Heart left ventricle (tissue), 16 donors: ENCODE measurements around the gene LRRC41. TPM values are rescaled to one million over a fixed set of nuclear protein-coding genes. Genes with fewer than 3 reads are reported as not detected.

Experiments
- ATAC-seq, 4 donors: fragments of 200-7000 bp; cut with Tn5 transposase; one replicate each; pipeline ENCODE4 v1.9.1; 2020 to 2022; ENCODE audit warnings: moderate library complexity in 4 of 4, mild to moderate bottlenecking in 3 of 4, moderate number of reproducible peaks in 1 of 4
- DNase-seq, 5 donors: peaks; one replicate each; pipeline ENCODE4 v3.0.0-alpha.2; 2020
- H3K27ac ChIP-seq, 12 donors: fragments of 200-600 bp; sonication (generic) in 4 of 12; one replicate each; pipeline versions ENCODE4 v1.5.0 to v1.8.0; 2016 to 2022; ENCODE audit warnings: mild to moderate bottlenecking in 2 of 12
- H3K27me3 ChIP-seq, 9 donors: fragments of 200-600 bp; sonication (generic) in 2 of 9; one replicate each; pipeline versions ENCODE4 v1.5.1 to v1.8.0; 2016 to 2022; ENCODE audit warnings: mild to moderate bottlenecking in 3 of 9
- H3K36me3 ChIP-seq, 9 donors: fragments of 200-600 bp; sonication (generic) in 2 of 9; one replicate each; pipeline versions ENCODE4 v1.5.0 to v1.8.0; 2018 to 2022; ENCODE audit warnings: mild to moderate bottlenecking in 2 of 9
- H3K4me1 ChIP-seq, 12 donors: fragments of 200-600 bp; sonication (generic) in 4 of 12; one replicate each; pipeline versions ENCODE4 v1.5.0 to v1.8.0; 2016 to 2022; ENCODE audit warnings: mild to moderate bottlenecking in 3 of 12
- H3K4me3 ChIP-seq, 12 donors: fragments of 200-600 bp; sonication (generic) in 4 of 12; one replicate each; pipeline versions ENCODE4 v1.5.0 to v1.8.0; 2017 to 2022; ENCODE audit warnings: mild to moderate bottlenecking in 9 of 12, moderate library complexity in 4 of 12
- H3K9me3 ChIP-seq, 12 donors: fragments of 200-600 bp; sonication (generic) in 4 of 12; one replicate each; pipeline versions ENCODE4 v1.5.0 to v1.8.0; 2016 to 2022; ENCODE audit warnings: mild to moderate bottlenecking in 1 of 12
- POLR2A ChIP-seq, 2 donors: fragments of 450-650 bp; IDR thresholded peaks; one replicate each; pipeline ENCODE4 v1.6.1; 2017; ENCODE audit warnings: antibody characterized with exemption in 2 of 2, mild to moderate bottlenecking in 2 of 2, moderate library complexity in 2 of 2
- WGBS, 4 donors: extraction: QIAGEN DNeasy Blood & Tissue Kit in 2 of 4; methylation state at CpG; one replicate each; pipeline versions ENCODE4 v1.1.5 to v1.1.7; 2013 to 2018; 5-methylcytosine and 5-hydroxymethylcytosine counted together
- intact Hi-C, 10 donors: fragments of 100-400 bp; cut with DNase I; formaldehyde crosslinking; loops; one replicate each; pipeline versions ENCODE4 v1.11.1 to v1.14.2; 2022
- polyA plus RNA-seq, 2 donors: library from polyadenylated mRNA; stranded (reverse); fragments of 200-250 nt; gene quantifications; one replicate each; pipeline ENCODE4 v1.2.3, GENCODE V29; 2013
- total RNA-seq, 9 donors: library from RNA; depleted of rRNA in 2 of 9; stranded (reverse); fragments of >200 nt in 2 of 9; fragmentation: NEBNext Ultra II Directional in 3 of 9; extraction: Animal tissue kit (Norgen Biotek cat#: 25700) in 3 of 9; gene quantifications; one replicate each; pipeline versions ENCODE4 v1.1.0 to v1.2.4, GENCODE V29; 2016 to 2023
- TF ChIP-seq, protein P1 (sequence below), 12 donors: fragments of 200-600 bp; sonication (generic) in 4 of 12; IDR thresholded peaks; one replicate each; pipeline versions ENCODE4 v1.5.0 to v1.8.0; 2018 to 2022; ENCODE audit warnings: antibody characterized with exemption in 12 of 12, mild to moderate bottlenecking in 5 of 12
- donor health status: ischemic (EF 13 %, LVEDD 7.1; RV severe dilation, severe dysfunction).
- donor health status: healthy with polysubstance abuse.
- donor health status: DM: no; HTN: yes; CAD: no.
- donor health status: DM: no; HTN: no; CAD: no.
- donor health status: ischemic (EF 25% LVEDD 6.9; RV normal size, moderate dysfunction).
- donor health status: ischemic (EF 25% LVEDD 5.7; RV mildly dilated, moderate dysfunction).
- donor health status: healthy.
- donor health status: DM: yes; HTN: yes; CAD: no.
- donor health status: ischemic (EF 35%, LVEDD 5.7; RV mildly dilated, moderate dysfunction).
- donor health status: nonischemic (EF 11% LVEDD 7.7; RV severe dilation, severe dysfunction).
- donor health status: DM: yes; HTN: yes; CAD: no.
- donor health status: PGD.
- donor health status: ischemic (EF 29% LVEDD 5.4; RV normal size, mild dysfunction).
- donor health status: nonischemic (EF 23%, LVEDD 6.1; RV moderate dilation, normal function).

The LRRC41 gene
- total and polyA plus RNA-seq, 11 donors, result 17.4 to 60.5 (median 44.1) TPM

DNA sequence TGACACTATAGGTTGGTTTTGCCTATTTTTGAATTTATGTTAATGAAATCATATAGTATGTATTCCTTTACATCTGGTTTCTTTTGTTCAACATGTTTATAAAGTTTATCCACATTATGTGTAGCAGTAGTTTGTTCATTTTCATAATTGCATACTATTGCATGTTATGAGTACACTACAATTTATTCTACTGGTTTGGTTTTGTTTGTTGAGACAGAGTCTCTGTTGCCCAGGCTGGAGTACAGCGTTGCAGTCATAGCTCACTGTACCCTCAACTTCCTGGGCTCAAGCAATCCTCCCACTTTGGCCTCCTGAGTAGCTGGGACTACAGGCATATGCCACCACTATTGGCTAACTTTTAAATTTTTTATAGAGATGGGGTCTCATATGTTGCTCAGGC is 34.8 kb downstream of the LRRC41 start:
- Histone ChIP-seq H3K4me3 (no peak overlapping the region), H3K27me3 (no peaks in the 10 kb centered on the region), H3K36me3 (peaks cover 0 to 16% (median 0%) of the 10 kb centered on the region in 9 donors), H3K4me1 (no peaks in the 10 kb centered on the region), H3K27ac (no peak overlapping the region), H3K9me3 (no peaks in the 10 kb centered on the region)
- TF ChIP-seq, protein P1, sequence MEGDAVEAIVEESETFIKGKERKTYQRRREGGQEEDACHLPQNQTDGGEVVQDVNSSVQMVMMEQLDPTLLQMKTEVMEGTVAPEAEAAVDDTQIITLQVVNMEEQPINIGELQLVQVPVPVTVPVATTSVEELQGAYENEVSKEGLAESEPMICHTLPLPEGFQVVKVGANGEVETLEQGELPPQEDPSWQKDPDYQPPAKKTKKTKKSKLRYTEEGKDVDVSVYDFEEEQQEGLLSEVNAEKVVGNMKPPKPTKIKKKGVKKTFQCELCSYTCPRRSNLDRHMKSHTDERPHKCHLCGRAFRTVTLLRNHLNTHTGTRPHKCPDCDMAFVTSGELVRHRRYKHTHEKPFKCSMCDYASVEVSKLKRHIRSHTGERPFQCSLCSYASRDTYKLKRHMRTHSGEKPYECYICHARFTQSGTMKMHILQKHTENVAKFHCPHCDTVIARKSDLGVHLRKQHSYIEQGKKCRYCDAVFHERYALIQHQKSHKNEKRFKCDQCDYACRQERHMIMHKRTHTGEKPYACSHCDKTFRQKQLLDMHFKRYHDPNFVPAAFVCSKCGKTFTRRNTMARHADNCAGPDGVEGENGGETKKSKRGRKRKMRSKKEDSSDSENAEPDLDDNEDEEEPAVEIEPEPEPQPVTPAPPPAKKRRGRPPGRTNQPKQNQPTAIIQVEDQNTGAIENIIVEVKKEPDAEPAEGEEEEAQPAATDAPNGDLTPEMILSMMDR (IDR thresholded peaks at IDR 0.05), result no peak
- TF ChIP-seq POLR2A (IDR thresholded peaks at IDR 0.05), result no peak
- 92 to 97% (median 96%) methylated on average over 1 of the region's 1 CpG for WGBS, 4 donors
- DNase-seq (no peak), ATAC-seq (no peak)
- intact Hi-C loops, result no loop called here

DNA sequence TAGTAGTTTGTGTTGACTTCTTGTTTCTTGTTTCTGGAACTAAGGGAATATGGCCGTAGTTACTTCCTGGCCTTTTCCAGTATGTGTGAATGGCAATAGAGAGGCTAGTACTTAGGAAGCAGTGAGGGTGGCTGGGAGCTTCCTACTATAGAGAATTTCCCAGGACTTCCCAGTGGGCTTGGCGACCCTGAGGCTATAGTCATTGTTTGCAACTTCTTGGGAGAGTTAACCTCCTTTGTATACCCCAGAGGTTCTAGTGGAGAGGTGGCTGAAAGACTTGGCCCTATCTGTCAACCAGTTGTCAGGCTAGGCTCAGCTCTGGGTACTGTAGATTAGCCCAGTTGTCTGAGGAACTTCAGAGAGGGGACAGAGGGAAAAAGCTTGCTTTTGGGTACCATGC is 40.3 kb downstream of the LRRC41 start:
- Histone ChIP-seq H3K27ac (no peak overlapping the region), H3K9me3 (no peaks in the 10 kb centered on the region), H3K4me1 (no peaks in the 10 kb centered on the region), H3K27me3 (no peaks in the 10 kb centered on the region), H3K36me3 (peaks cover 0 to 13% (median 0%) of the 10 kb centered on the region in 9 donors), H3K4me3 (no peak overlapping the region)
- intact Hi-C loops, result no loop called here
- ATAC-seq, result no peak
- WGBS, 4 donors, result 89 to 93% (median 89%) methylated on average over 2 of the region's 2 CpGs
- no peak for DNase-seq
- TF ChIP-seq, protein P1 (IDR thresholded peaks at IDR 0.05), result no peak
- no peak for TF ChIP-seq POLR2A (IDR thresholded peaks at IDR 0.05)

DNA sequence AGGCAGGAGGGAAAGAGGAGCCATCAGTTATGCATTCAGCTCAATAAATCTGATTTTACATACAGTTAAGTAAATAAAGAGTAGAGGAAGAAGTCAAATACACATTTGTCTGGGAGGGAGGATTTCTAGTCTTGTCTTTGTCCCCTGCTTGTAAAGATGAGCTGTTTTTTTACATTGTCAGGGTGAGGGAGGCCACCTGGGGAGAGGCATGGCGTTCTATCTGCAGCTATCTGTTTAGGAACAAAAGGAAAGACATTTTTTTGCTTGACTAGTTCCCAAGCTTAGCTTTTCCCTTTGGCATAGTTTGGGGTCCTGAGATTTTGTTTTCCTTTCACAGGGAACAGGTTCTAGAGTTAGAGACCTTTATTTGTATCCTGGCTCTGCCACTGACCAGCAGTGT is 40.9 kb downstream of the LRRC41 start:
- H3K36me3 ChIP-seq, result peaks cover 0 to 11% (median 0%) of the 10 kb centered on the region in 9 donors
- no peaks in the 10 kb centered on the region for H3K4me1 ChIP-seq
- H3K9me3 ChIP-seq, result no peaks in the 10 kb centered on the region
- no peak for DNase-seq
- no peaks in the 10 kb centered on the region for H3K27me3 ChIP-seq
- ATAC-seq, result no peak
- H3K27ac ChIP-seq, result no peak overlapping the region
- intact Hi-C loops, result no loop called here
- TF ChIP-seq POLR2A (IDR thresholded peaks at IDR 0.05), result no peak
- TF ChIP-seq, protein P1 (IDR thresholded peaks at IDR 0.05), result no peak
- no peak overlapping the region for H3K4me3 ChIP-seq
- WGBS, 4 donors, result 92 to 100% (median 99%) methylated on average over 1 of the region's 1 CpG

DNA sequence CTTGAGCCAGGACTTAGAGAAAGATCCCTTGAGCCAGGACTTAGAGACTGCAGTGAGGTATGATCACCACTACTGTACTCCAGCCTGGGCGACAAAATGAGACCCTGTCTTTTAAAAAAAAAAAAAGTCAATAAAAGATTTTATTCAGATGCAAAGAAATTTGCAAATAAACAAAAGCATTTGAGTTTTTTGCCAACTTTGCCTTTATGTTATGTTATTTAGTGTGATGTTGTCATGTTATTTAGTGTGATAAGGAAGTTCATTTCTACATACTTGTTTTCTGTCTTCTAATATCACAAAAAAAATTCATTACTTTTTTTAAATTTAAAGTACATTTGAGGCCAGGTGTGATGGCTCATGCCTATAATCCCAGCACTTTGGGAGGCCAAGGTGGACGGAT is 46.9 kb downstream of the LRRC41 start:
- Histone ChIP-seq H3K27ac (no peak overlapping the region), H3K4me1 (no peaks in the 10 kb centered on the region), H3K4me3 (no peak overlapping the region), H3K27me3 (no peaks in the 10 kb centered on the region), H3K36me3 (peaks cover 0 to 11% (median 0%) of the 10 kb centered on the region in 9 donors), H3K9me3 (no peaks in the 10 kb centered on the region)
- ATAC-seq (no peak), DNase-seq (no peak)
- WGBS, 4 donors, result 95 to 100% (median 98%) methylated on average over 2 of the region's 2 CpGs
- intact Hi-C loops, result no loop called here
- TF ChIP-seq, protein P1 (IDR thresholded peaks at IDR 0.05), result no peak
- no peak for TF ChIP-seq POLR2A (IDR thresholded peaks at IDR 0.05)
